ENCODE data around the gene RNU5D-1. TPM values are rescaled to one million over a fixed set of nuclear protein-coding genes. Genes with fewer than 3 reads are reported as not detected.

The RNU5D-1 gene
- total and polyA plus RNA-seq, 2 of the 13 experiments (the other 11 are each of a cell fraction or from before 2014, with no cell fraction given): 165 TPM; not detected in 1

GRCh38 chr1:44721485-44722361 lies 9.2 kb downstream of the RNU5D-1 start (continued):
- TF ChIP-seq PBX3 (CRISPR knock-in tag; IDR thresholded peaks at IDR 0.05; ENCODE audit: borderline replicate concordance) (peak; percentile 90; the same call in 1 of the 2 replicates), DDIT3 (CRISPR knock-in tag; IDR thresholded peaks at IDR 0.05) (no peak), MED8 (CRISPR knock-in tag; IDR thresholded peaks at IDR 0.05; ENCODE audit: insufficient replicate concordance) (peak; percentile 100), ZNF646 (CRISPR knock-in tag; IDR thresholded peaks at IDR 0.05) (no peak), ZBTB4 (CRISPR knock-in tag; IDR thresholded peaks at IDR 0.05; ENCODE audit: borderline replicate concordance) (no peak), PAX8 (CRISPR knock-in tag; IDR thresholded peaks at IDR 0.05; ENCODE audit: borderline replicate concordance) (no peak), ERF (CRISPR knock-in tag; IDR thresholded peaks at IDR 0.05) (peak; percentile 51)
- TF ChIP-seq, protein P1, sequence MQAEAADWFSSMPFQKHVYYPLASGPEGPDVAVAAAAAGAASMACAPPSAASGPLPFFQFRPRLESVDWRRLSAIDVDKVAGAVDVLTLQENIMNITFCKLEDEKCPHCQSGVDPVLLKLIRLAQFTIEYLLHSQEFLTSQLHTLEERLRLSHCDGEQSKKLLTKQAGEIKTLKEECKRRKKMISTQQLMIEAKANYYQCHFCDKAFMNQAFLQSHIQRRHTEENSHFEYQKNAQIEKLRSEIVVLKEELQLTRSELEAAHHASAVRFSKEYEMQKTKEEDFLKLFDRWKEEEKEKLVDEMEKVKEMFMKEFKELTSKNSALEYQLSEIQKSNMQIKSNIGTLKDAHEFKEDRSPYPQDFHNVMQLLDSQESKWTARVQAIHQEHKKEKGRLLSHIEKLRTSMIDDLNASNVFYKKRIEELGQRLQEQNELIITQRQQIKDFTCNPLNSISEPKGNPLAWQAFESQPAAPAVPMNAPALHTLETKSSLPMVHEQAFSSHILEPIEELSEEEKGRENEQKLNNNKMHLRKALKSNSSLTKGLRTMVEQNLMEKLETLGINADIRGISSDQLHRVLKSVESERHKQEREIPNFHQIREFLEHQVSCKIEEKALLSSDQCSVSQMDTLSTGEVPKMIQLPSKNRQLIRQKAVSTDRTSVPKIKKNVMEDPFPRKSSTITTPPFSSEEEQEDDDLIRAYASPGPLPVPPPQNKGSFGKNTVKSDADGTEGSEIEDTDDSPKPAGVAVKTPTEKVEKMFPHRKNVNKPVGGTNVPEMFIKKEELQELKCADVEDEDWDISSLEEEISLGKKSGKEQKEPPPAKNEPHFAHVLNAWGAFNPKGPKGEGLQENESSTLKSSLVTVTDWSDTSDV (CRISPR knock-in tag; IDR thresholded peaks at IDR 0.05): no peak
- TF ChIP-seq, protein P2, sequence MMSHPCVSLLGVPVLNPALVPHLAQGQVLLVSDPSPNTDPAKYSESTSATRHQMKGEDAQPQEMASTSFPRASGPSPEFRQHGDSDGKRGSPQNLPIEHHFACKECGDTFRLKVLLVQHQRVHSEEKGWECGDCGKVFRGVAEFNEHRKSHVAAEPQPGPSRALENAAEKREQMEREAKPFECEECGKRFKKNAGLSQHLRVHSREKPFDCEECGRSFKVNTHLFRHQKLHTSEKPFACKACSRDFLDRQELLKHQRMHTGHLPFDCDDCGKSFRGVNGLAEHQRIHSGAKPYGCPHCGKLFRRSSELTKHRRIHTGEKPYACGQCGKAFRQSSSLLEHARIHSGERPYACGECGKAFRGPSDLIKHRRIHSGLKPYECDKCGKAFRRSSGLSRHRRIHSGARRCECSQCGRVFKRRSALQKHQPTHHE (CRISPR knock-in tag; IDR thresholded peaks at IDR 0.05; ENCODE audit: borderline replicate concordance): no peak; the same call in 1 of the 2 replicates

Measured in HepG2 (cell line).